ENCODE measurements around the gene DPYD. TPM values are rescaled to one million over a fixed set of nuclear protein-coding genes. Genes with fewer than 3 reads are reported as not detected.

DPYD gene
- total RNA-seq, 1 donor from 2014 or later, result 8.5 TPM

DNA sequence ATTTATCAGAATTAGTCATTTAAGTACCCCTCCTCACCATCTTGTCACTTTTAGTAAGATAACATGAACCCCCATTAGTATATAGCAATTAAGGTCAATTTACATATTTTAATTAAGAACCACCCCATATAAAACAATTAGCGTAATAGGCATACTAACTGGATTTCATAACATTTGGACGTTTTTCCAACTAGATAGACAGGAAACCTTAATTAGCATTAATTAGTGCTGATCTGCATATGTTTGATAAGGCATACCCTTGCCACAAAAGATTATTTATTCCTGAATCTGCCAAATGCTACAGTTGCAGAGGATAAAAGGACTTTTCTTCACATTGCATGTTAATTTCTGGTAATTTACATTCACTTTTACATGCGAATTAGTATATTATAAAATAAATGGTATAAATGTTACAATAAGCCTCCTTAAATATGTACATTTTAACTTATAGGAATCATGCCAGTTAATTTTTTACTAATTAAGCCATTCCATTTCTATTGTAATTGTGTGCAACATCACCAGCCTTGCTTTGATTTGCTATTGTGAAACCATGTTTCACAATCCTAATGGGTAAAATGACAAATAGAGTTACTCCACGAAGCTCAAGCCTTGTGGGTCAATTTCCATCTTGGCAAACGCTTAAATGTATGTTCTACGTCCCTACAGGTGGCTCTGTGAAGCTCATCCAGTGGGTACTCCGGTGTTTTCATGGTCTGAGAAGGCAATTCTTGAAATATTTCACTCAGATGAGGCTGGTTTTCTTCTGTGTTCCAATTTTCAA is 469.6 kb downstream of the DPYD start:
- Mint-ChIP-seq H3K27me3 (no peaks in the 10 kb centered on the region), H3K4me1 (ENCODE audit: unreplicated experiment) (no peaks in the 10 kb centered on the region), H3K9me3 (peaks cover 7% of the 10 kb centered on the region), H3K36me3 (no peaks in the 10 kb centered on the region), H3K27ac (no peak overlapping the region), H3K4me3 (no peak overlapping the region)
- DNase-seq (ENCODE audit: extremely low spot score, unreplicated experiment), result no peak
- no peak for TF ChIP-seq CTCF (conservative IDR thresholded peaks at IDR 0.05)

DNA sequence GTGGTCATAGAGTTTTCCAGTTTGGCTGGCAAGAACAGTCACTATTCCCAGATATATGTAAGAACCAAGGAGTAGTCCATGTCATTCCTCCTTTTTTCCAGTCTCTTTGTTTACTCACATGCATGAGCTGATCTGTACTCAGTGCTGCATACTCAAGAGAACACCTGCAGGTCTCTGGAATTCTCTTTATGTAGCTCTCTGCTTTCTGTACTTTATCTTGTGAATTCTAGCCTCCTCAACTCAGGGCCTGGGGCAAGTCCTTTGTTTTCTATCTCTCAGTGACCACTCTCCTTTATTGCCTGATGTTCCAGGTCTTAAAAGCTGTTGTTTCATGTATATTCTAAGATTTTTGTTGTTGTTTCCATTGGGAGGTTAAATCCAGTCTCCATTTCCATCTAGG is 478.9 kb downstream of the DPYD start:
- Mint-ChIP-seq H3K9me3 (no peaks in the 10 kb centered on the region), H3K36me3 (no peaks in the 10 kb centered on the region), H3K27me3 (no peaks in the 10 kb centered on the region), H3K4me3 (no peak overlapping the region), H3K27ac (no peak overlapping the region), H3K4me1 (ENCODE audit: unreplicated experiment) (no peaks in the 10 kb centered on the region)
- no peak for TF ChIP-seq CTCF (conservative IDR thresholded peaks at IDR 0.05)
- no peak for DNase-seq (ENCODE audit: extremely low spot score, unreplicated experiment)

- Mint-ChIP-seq H3K9me3 (no peaks in the 10 kb centered on the region), H3K4me3 (no peak overlapping the region), H3K36me3 (no peaks in the 10 kb centered on the region), H3K27ac (no peak overlapping the region), H3K4me1 (ENCODE audit: unreplicated experiment) (peaks cover 10% of the 10 kb centered on the region), H3K27me3 (no peaks in the 10 kb centered on the region)
- no peak for DNase-seq (ENCODE audit: extremely low spot score, unreplicated experiment)
- TF ChIP-seq CTCF (conservative IDR thresholded peaks at IDR 0.05), result no peak
Measured at GRCh38 chr1:97433824-97434177, 487.0 kb downstream of the DPYD start.

- no peak for DNase-seq (ENCODE audit: extremely low spot score, unreplicated experiment)
- Mint-ChIP-seq H3K27ac (no peak overlapping the region), H3K4me1 (ENCODE audit: unreplicated experiment) (peaks cover 10% of the 10 kb centered on the region), H3K4me3 (no peak overlapping the region), H3K27me3 (no peaks in the 10 kb centered on the region), H3K9me3 (no peaks in the 10 kb centered on the region), H3K36me3 (no peaks in the 10 kb centered on the region)
- no peak for TF ChIP-seq CTCF (conservative IDR thresholded peaks at IDR 0.05)
Measured at GRCh38 chr1:97433094-97433823, 487.6 kb downstream of the DPYD start.

- Mint-ChIP-seq H3K4me3 (no peak overlapping the region), H3K9me3 (no peaks in the 10 kb centered on the region), H3K36me3 (no peaks in the 10 kb centered on the region), H3K27ac (no peak overlapping the region), H3K4me1 (ENCODE audit: unreplicated experiment) (no peaks in the 10 kb centered on the region), H3K27me3 (no peaks in the 10 kb centered on the region)
- no peak for DNase-seq (ENCODE audit: extremely low spot score, unreplicated experiment)
- TF ChIP-seq CTCF (conservative IDR thresholded peaks at IDR 0.05), result no peak
Measured at GRCh38 chr1:97427371-97427770, 493.5 kb downstream of the DPYD start.
